Vagina (tissue), 2 donors: ENCODE measurements around the gene MSH5. TPM values are rescaled to one million over a fixed set of nuclear protein-coding genes. Genes with fewer than 3 reads are reported as not detected.
A peak's percentile ranks its signal among the peaks of the same experiment; 100 is the strongest.

Source experiments
- DNase-seq, 2 donors: peaks; one replicate each; pipeline ENCODE4 v3.0.0-alpha.2; 2017; ENCODE audit errors: extremely low spot score in 2 of 2
- H3K27ac ChIP-seq: fragments of 200-600 bp; sonication (generic); one replicate; pipeline ENCODE4 v1.5.1; 2019
- H3K27me3 ChIP-seq: fragments of 200-600 bp; sonication (generic); one replicate; pipeline ENCODE4 v1.5.1; 2019
- H3K36me3 ChIP-seq, 2 donors: fragments of 200-600 bp; sonication (generic); one replicate each; pipeline ENCODE4 v1.5.1; 2017 to 2019
- H3K4me1 ChIP-seq: fragments of 200-600 bp; sonication (generic); one replicate; pipeline ENCODE4 v1.5.1; 2019
- H3K4me3 ChIP-seq, 2 donors: fragments of 200-600 bp; sonication (generic); 1 replicate in 1 of 2; 2 replicates in 1 of 2; pipeline ENCODE4 v1.5.1; 2016 to 2019
- H3K9me3 ChIP-seq: fragments of 200-600 bp; sonication (generic); one replicate; pipeline ENCODE4 v1.5.1; 2019
- POLR2A ChIP-seq, 2 donors: fragments of 450-650 bp; IDR thresholded peaks; one replicate each; pipeline ENCODE4 v1.6.1; 2017; ENCODE audit warnings: antibody characterized with exemption in 2 of 2, mild to moderate bottlenecking in 2 of 2, moderate library complexity in 2 of 2
- POLR2AphosphoS5 ChIP-seq, 2 donors: sonication (generic); formaldehyde crosslinking; IDR thresholded peaks; one replicate each; pipeline ENCODE4 v1.9.0; 2017; ENCODE audit warnings: antibody characterized with exemption in 2 of 2, mild to moderate bottlenecking in 2 of 2, low read depth in 1 of 2; ENCODE audit not compliant: insufficient read depth in 1 of 2
- intact Hi-C: fragments of 100-400 bp; cut with DNase I; formaldehyde crosslinking; loops from one replicate; pipeline ENCODE4 v1.15.1; 2023
- total RNA-seq: library from RNA; depleted of rRNA; stranded (reverse); fragments of >200 nt; gene quantifications from one replicate; pipeline ENCODE4 v1.2.3, GENCODE V29; 2016
- TF ChIP-seq, protein P1 (sequence below), 3 experiments: fragments of 450-650 bp in 2 of 3; fragments of 200-600 bp in 1 of 3; sonication (generic) in 1 of 3; IDR thresholded peaks; one replicate each; pipeline ENCODE4 v1.5.1; 2017 to 2019; ENCODE audit warnings: antibody characterized with exemption in 3 of 3, mild to moderate bottlenecking in 2 of 3, moderate library complexity in 2 of 3

Gene MSH5
- total RNA-seq, 1 donor from 2014 or later = 11.0 TPM

DNA sequence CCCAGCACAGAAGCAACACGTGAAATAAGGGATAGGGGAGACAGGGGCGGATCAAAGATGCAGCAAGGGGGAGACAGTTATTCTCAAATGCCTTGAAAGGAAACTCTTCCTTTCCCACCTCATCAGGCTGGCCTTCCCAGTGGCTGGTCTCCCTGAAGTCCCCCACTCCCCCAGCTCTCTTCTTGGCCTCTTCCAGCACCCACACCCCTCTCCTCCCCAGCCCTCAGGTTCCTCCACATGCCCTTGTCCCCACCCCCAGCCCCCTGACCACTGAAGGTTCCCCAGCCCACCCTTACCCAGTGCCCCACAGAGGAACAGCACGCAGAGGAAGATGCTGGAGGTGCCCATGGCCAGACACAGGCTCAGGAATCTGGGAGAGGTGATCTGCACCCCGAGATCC is 26.3 kb upstream of the MSH5 start:
- Histone ChIP-seq H3K4me1 (peaks cover 14% of the 10 kb centered on the region), H3K9me3 (no peaks in the 10 kb centered on the region), H3K4me3 (no peak overlapping the region), H3K27me3 (no peaks in the 10 kb centered on the region), H3K27ac (no peak overlapping the region), H3K36me3 (no peaks in the 10 kb centered on the region)
- intact Hi-C loops = no loop called here
- DNase-seq = no peak
- TF ChIP-seq, protein P1, sequence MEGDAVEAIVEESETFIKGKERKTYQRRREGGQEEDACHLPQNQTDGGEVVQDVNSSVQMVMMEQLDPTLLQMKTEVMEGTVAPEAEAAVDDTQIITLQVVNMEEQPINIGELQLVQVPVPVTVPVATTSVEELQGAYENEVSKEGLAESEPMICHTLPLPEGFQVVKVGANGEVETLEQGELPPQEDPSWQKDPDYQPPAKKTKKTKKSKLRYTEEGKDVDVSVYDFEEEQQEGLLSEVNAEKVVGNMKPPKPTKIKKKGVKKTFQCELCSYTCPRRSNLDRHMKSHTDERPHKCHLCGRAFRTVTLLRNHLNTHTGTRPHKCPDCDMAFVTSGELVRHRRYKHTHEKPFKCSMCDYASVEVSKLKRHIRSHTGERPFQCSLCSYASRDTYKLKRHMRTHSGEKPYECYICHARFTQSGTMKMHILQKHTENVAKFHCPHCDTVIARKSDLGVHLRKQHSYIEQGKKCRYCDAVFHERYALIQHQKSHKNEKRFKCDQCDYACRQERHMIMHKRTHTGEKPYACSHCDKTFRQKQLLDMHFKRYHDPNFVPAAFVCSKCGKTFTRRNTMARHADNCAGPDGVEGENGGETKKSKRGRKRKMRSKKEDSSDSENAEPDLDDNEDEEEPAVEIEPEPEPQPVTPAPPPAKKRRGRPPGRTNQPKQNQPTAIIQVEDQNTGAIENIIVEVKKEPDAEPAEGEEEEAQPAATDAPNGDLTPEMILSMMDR (IDR thresholded peaks at IDR 0.05) = no peak
- TF ChIP-seq POLR2AphosphoS5 (IDR thresholded peaks at IDR 0.05; ENCODE audit: insufficient read depth in 1 of 2, low read depth in 1 of 2) (no peak), POLR2A (IDR thresholded peaks at IDR 0.05) (no peak)

DNA sequence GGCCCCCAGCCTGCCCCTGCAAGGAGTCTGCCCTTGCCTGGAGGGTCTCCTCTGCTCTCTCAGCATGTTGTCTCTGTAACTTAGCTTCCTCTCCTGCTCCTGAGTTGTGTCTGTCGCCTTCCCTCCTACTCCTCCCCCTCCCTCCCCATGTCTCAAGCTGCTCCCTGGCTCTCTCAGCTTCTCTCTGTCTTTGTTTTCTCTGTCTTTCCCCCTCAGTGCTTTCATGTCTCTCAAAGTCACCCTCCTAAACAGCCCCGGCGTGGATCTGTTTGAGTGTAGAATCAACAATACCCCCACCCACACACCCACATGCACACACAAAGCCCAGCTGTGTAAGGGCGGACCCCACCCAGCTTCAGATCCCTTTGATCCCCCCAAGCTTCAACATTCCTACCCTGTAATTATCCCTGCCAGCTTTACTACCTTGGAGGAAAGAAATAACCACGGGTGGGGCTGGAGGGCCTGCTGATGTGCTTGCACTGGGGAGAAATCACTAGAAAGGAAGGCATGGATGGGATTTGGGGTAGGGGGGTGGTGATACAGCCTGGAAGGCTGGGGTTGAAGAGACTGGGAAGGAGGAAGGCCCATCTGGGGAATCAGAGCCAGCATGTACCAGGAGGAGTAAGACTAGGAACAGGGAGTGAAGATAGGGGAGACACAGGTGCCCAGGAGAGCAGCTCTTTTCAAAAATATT is 25.7 kb upstream of the MSH5 start:
- peaks cover 21% of the 10 kb centered on the region for H3K4me1 ChIP-seq

DNA sequence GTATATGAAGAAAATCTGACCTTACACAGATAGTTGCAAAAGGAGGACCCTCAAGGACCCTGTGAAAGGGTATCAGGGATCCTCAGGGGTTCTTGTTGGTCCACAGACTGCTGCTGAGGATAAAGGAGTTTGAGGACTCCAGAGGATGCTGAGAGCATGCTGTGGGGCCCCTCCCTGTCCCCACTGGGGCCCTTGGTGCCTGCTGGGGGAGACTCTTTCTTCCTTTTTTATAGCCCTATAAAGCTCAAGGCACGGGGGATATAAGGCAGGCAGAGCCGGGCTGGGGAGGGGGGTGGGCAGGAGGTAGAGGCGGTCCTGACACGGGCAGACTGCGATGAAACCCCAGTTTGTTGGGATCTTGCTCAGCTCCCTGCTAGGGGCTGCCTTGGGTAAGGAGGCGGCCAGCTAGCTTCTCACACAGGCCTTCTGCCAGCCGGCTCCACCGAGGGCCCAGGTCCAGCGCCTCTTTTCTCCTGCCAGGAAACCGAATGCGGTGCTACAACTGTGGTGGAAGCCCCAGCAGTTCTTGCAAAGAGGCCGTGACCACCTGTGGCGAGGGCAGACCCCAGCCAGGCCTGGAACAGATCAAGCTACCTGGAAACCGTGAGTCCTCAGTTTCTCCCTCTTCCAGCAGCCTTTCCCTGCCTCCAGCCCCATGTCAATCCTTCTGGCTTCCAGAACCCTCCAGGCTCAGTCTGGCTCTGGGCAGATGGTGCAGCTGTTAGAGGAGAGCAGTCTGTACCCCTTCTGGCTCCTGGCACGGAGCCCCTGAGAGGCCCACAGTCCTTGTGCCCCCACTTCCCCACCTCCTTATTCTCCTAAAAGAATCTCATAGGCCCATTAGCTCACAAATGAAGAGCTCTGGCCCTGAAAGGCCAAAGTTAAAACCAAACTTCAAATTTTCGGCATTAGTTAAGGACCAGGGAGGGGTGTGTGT is 24.5 kb upstream of the MSH5 start, which contains the start of gene LY6G6D:
TSS of gene LY6G6D (plus strand) at position 327 of the 937 bp plus-strand sequence. CDS start at position 335, 8 bp downstream.
- Histone ChIP-seq H3K9me3 (no peaks in the 10 kb centered on the region), H3K36me3 (no peaks in the 10 kb centered on the region), H3K4me1 (peaks cover 21% of the 10 kb centered on the region), H3K27ac (peak within 1 kb of the TSS; percentile 43), H3K4me3 (no peak within 1 kb of the TSS), H3K27me3 (no peaks in the 10 kb centered on the region)
- DNase-seq = no peak
- intact Hi-C loops = no loop called here
- TF ChIP-seq, protein P1 (IDR thresholded peaks at IDR 0.05) = no peak
- TF ChIP-seq POLR2AphosphoS5 (IDR thresholded peaks at IDR 0.05; ENCODE audit: insufficient read depth in 1 of 2, low read depth in 1 of 2) (no peak), POLR2A (IDR thresholded peaks at IDR 0.05) (no peak)

More for the DNA sequence above, 25.7 kb upstream of the MSH5 start:
- TF ChIP-seq, protein P1 (IDR thresholded peaks at IDR 0.05) = no peak
- TF ChIP-seq POLR2A (IDR thresholded peaks at IDR 0.05) (no peak), POLR2AphosphoS5 (IDR thresholded peaks at IDR 0.05; ENCODE audit: insufficient read depth in 1 of 2, low read depth in 1 of 2) (no peak)
- no peak for DNase-seq
- Histone ChIP-seq H3K9me3 (no peaks in the 10 kb centered on the region), H3K36me3 (no peaks in the 10 kb centered on the region), H3K4me3 (no peak overlapping the region), H3K27ac (peak overlapping the region; percentile 22), H3K27me3 (no peaks in the 10 kb centered on the region)
- intact Hi-C loops = no loop called here

DNA sequence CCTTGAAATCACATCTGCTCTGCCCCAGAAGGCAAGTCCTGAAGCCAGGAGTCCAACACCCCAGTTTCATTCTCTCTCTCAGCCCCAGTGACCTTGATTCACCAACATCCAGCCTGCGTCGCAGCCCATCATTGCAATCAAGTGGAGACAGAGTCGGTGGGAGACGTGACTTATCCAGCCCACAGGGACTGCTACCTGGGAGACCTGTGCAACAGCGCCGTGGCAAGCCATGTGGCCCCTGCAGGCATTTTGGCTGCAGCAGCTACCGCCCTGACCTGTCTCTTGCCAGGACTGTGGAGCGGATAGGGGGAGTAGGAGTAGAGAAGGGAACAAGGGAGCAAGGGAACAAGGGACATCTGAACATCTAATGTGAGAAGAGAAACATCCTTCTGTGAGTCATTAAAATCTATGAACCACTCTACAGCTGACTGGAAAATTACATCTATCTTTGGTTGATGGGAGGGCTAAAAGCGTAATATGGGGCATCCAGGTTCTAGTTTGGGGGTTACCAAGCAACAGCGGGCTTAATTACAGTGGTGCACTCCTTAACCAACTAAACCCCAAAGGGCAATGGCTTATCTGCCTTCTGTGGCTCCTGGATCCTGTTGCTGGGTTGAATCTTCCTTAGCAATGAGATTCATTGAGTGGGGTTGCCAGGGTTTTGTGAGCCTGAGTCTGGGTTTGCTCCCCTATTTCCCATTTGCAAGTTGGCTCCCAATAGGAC is 22.1 kb upstream of the MSH5 start:
- intact Hi-C loops = no loop called here
- no peaks in the 10 kb centered on the region for H3K27me3 ChIP-seq
- H3K4me1 ChIP-seq = peaks cover 14% of the 10 kb centered on the region
- H3K4me3 ChIP-seq = no peak overlapping the region
- H3K36me3 ChIP-seq = no peaks in the 10 kb centered on the region
- H3K9me3 ChIP-seq = no peaks in the 10 kb centered on the region
- TF ChIP-seq POLR2A (IDR thresholded peaks at IDR 0.05) (no peak), POLR2AphosphoS5 (IDR thresholded peaks at IDR 0.05; ENCODE audit: insufficient read depth in 1 of 2, low read depth in 1 of 2) (no peak)
- TF ChIP-seq, protein P1 (IDR thresholded peaks at IDR 0.05) = no peak
- DNase-seq = no peak
- H3K27ac ChIP-seq = peak overlapping the region; percentile 71
